Measurements from ENCODE around the gene NXPE3. TPM values are rescaled to one million over a fixed set of nuclear protein-coding genes. Genes with fewer than 3 reads are reported as not detected.

The NXPE3 gene
- total RNA-seq, 1 experiment from 2014 or later = 15.9 TPM

DNA sequence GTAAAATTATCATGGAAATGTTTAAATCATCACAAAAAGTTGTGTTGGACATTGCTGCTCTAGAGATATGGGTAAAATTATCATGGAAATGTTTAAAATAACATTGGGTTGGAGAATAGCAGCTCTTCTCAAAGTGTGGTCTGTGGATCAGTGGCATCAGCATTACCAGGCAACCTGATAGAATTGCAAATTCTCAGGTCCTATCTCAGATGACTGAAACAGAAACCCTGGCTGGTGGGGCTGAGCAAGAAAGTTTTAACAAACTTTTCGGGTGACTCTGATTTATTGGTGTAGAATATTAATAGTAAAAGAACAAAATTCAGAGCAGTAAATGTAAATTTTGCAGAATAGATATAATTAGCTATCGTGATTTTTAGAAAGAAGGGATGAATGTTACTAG lies 28.9 kb downstream of the NXPE3 start:
- Histone ChIP-seq H2BK20ac (ENCODE audit: low read depth, low read length, poor library complexity, severe bottlenecking) (no peak overlapping the region), H4K8ac (replicated peaks; ENCODE audit: insufficient read length, low read depth, low read length) (no peak overlapping the region), H4K20me1 (ENCODE audit: control insufficient read depth, insufficient read depth, insufficient read length) (no peaks in the 10 kb centered on the region), H3K9ac (ENCODE audit: extremely low read depth, insufficient read length, low read length) (no peak overlapping the region), H3K14ac (ENCODE audit: insufficient read depth, low read length) (no peak overlapping the region), H4K5ac (ENCODE audit: insufficient read length, low read depth, low read length) (no peak overlapping the region), H3K23ac (ENCODE audit: insufficient read length, low read depth, low read length) (no peak overlapping the region), H3K23me2 (ENCODE audit: insufficient read length, low read depth, low read length, poor library complexity, severe bottlenecking) (no peaks in the 10 kb centered on the region), H3K27me3 (ENCODE audit: insufficient read depth, low read length) (no peaks in the 10 kb centered on the region), H2BK12ac (ENCODE audit: insufficient read length, low read depth, low read length) (no peak overlapping the region), H3K4me2 (ENCODE audit: insufficient read depth, insufficient read length, low read length) (no peak overlapping the region), H3K4ac (ENCODE audit: low read depth, low read length) (no peak overlapping the region), H3K4me1 (ENCODE audit: insufficient read depth, low read length) (no peaks in the 10 kb centered on the region), H3K56ac (ENCODE audit: insufficient read length, low read depth, low read length) (no peak overlapping the region), H2BK5ac (ENCODE audit: insufficient read length, low read length) (no peak overlapping the region), H3T11ph (ENCODE audit: low read length) (no peak overlapping the region), H3K79me2 (ENCODE audit: insufficient read depth, low read length) (no peaks in the 10 kb centered on the region), H2AK5ac (ENCODE audit: insufficient read length, low read length) (no peak overlapping the region), H2AFZ (ENCODE audit: low read length) (no peak overlapping the region), H2BK15ac (ENCODE audit: low read depth, low read length) (no peak overlapping the region), H3K79me1 (ENCODE audit: insufficient read depth, low read depth, low read length, poor library complexity, severe bottlenecking) (no peaks in the 10 kb centered on the region), H3K9me3 (ENCODE audit: control insufficient read depth, low read depth, low read length) (no peaks in the 10 kb centered on the region), H3K27ac (ENCODE audit: insufficient read length, low read depth, low read length) (no peak overlapping the region), H4K91ac (ENCODE audit: insufficient read length, low read depth, low read length) (no peak overlapping the region), H3K18ac (ENCODE audit: insufficient read length, low read depth, low read length) (no peak overlapping the region), H2BK120ac (ENCODE audit: low read depth, low read length, poor library complexity, severe bottlenecking) (no peak overlapping the region)
- WGBS (ENCODE audit: extremely low coverage, insufficient read length, low lambda C conversion rate) = no CpG with 5 or more reads among the region's 2 CpGs
- TF ChIP-seq, protein P1, sequence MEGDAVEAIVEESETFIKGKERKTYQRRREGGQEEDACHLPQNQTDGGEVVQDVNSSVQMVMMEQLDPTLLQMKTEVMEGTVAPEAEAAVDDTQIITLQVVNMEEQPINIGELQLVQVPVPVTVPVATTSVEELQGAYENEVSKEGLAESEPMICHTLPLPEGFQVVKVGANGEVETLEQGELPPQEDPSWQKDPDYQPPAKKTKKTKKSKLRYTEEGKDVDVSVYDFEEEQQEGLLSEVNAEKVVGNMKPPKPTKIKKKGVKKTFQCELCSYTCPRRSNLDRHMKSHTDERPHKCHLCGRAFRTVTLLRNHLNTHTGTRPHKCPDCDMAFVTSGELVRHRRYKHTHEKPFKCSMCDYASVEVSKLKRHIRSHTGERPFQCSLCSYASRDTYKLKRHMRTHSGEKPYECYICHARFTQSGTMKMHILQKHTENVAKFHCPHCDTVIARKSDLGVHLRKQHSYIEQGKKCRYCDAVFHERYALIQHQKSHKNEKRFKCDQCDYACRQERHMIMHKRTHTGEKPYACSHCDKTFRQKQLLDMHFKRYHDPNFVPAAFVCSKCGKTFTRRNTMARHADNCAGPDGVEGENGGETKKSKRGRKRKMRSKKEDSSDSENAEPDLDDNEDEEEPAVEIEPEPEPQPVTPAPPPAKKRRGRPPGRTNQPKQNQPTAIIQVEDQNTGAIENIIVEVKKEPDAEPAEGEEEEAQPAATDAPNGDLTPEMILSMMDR (conservative IDR thresholded peaks at IDR 0.05) = no peak
- Mint-ChIP-seq H3K27me3 (ENCODE audit: low read depth) (no peaks in the 10 kb centered on the region), H3K27ac (peak overlapping the region in 1 of 3 experiments; percentile 35; a peak in 1 of 7 replicates), H3K4me3 (no peak overlapping the region), H3K4me1 (peaks cover 7% of the 10 kb centered on the region in 2 experiments), H3K9me3 (no peaks in the 10 kb centered on the region), H3K36me3 (ENCODE audit: insufficient read depth in 1 of 3, low read depth in 3 of 3) (peaks cover 8 to 14% (median 14%) of the 10 kb centered on the region in 3 experiments; a peak in 5 of 7 replicates)
- no peak for DNase-seq
